ENCODE measurements around the gene CDH11.

Gene CDH11

GRCh38 chr16:65095090-65095728 lies 26.7 kb downstream of the CDH11 start:
- no peak for DNase-seq
- Histone ChIP-seq H3K27ac (no peak overlapping the region), H3K4me3 (ENCODE audit: low read depth, low read length) (no peak overlapping the region), H3K27me3 (replicated peaks) (no peaks in the 10 kb centered on the region), H3K36me3 (replicated peaks) (peaks cover 5% of the 10 kb centered on the region)
- TF ChIP-seq CTCF (IDR thresholded peaks at IDR 0.05; ENCODE audit: low read depth, low read length, missing control alignments): no peak
- in situ Hi-C loops (cut with HindIII; ENCODE audit: low pct_ligation_motif_present, low sequenced_read_pairs): no loop called here

GRCh38 chr16:65094009-65094408 lies 27.9 kb downstream of the CDH11 start:
- in situ Hi-C loops (cut with HindIII; ENCODE audit: low pct_ligation_motif_present, low sequenced_read_pairs): no loop called here
- no peak for DNase-seq
- TF ChIP-seq CTCF (IDR thresholded peaks at IDR 0.05; ENCODE audit: low read depth, low read length, missing control alignments): no peak

GRCh38 chr16:65083164-65083857 lies 38.6 kb downstream of the CDH11 start:
- TF ChIP-seq CTCF (IDR thresholded peaks at IDR 0.05; ENCODE audit: low read depth, low read length, missing control alignments): no peak
- Histone ChIP-seq H3K36me3 (replicated peaks) (no peaks in the 10 kb centered on the region), H3K27ac (no peak overlapping the region), H3K4me3 (ENCODE audit: low read depth, low read length) (no peak overlapping the region), H3K27me3 (replicated peaks) (no peaks in the 10 kb centered on the region)
- in situ Hi-C loops (cut with HindIII; ENCODE audit: low pct_ligation_motif_present, low sequenced_read_pairs): no loop called here
- no peak for DNase-seq

More at GRCh38 chr16:65094009-65094408, 27.9 kb downstream of the CDH11 start:
- Histone ChIP-seq H3K27me3 (replicated peaks) (no peaks in the 10 kb centered on the region), H3K36me3 (replicated peaks) (peaks cover 5% of the 10 kb centered on the region), H3K4me3 (ENCODE audit: low read depth, low read length) (no peak overlapping the region), H3K27ac (no peak overlapping the region)

GRCh38 chr16:65079549-65079948 lies 42.3 kb downstream of the CDH11 start:
- no peaks in the 10 kb centered on the region for H3K36me3 ChIP-seq (replicated peaks)
- H3K27me3 ChIP-seq (replicated peaks): no peaks in the 10 kb centered on the region
- in situ Hi-C loops (cut with HindIII; ENCODE audit: low pct_ligation_motif_present, low sequenced_read_pairs): no loop called here
- no peak overlapping the region for H3K27ac ChIP-seq
- no peak overlapping the region for H3K4me3 ChIP-seq (ENCODE audit: low read depth, low read length)
- TF ChIP-seq CTCF (IDR thresholded peaks at IDR 0.05; ENCODE audit: low read depth, low read length, missing control alignments): no peak
- no peak for DNase-seq

GRCh38 chr16:65077181-65077580 lies 44.7 kb downstream of the CDH11 start:
- in situ Hi-C loops (cut with HindIII; ENCODE audit: low pct_ligation_motif_present, low sequenced_read_pairs): no loop called here
- H3K27me3 ChIP-seq (replicated peaks): no peaks in the 10 kb centered on the region
- no peak for TF ChIP-seq CTCF (IDR thresholded peaks at IDR 0.05; ENCODE audit: low read depth, low read length, missing control alignments)
- no peak for DNase-seq
- no peak overlapping the region for H3K4me3 ChIP-seq (ENCODE audit: low read depth, low read length)
- H3K27ac ChIP-seq: no peak overlapping the region
- H3K36me3 ChIP-seq (replicated peaks): no peaks in the 10 kb centered on the region
